Measurements from ENCODE around the gene RAB5B. TPM values are rescaled to one million over a fixed set of nuclear protein-coding genes. Genes with fewer than 3 reads are reported as not detected.

RAB5B gene
- total and polyA plus RNA-seq, 10 of the 15 experiments (the other 5 are each of a cell fraction or from before 2014, with no cell fraction given): 7.5 to 149 (median 37.8) TPM

GRCh38 chr12:55930771-55931316 is 43.0 kb upstream of the RAB5B start, which contains the start of gene DGKA (continued):
- TF ChIP-seq RAD21 (IDR thresholded peaks at IDR 0.05; ENCODE audit: insufficient read depth, low read depth, low read length) (peak; percentile 39; the same call in 1 of the 2 replicates), CTCF (IDR thresholded peaks at IDR 0.05 in 2 of 3, conservative IDR thresholded peaks at IDR 0.05 in 1 of 3; ENCODE audit: control insufficient read depth in 2 of 3, extremely low read depth in 1 of 3, insufficient read depth in 1 of 3, low read depth in 3 of 3, low read length in 3 of 3) (peak; percentile 60 to 69 (median 61)), MYB (IDR thresholded peaks at IDR 0.05; ENCODE audit: borderline replicate concordance, low read depth, low read length) (no peak), EGR1 (IDR thresholded peaks at IDR 0.05; ENCODE audit: borderline replicate concordance in 1 of 2, low read depth in 2 of 2, low read length in 2 of 2) (no peak), SMC3 (IDR thresholded peaks at IDR 0.05; ENCODE audit: borderline replicate concordance, low read length) (peak; percentile 46; the same call in 1 of the 2 replicates), DPF2 (IDR thresholded peaks at IDR 0.05) (no peak), SIN3A (IDR thresholded peaks at IDR 0.05; ENCODE audit: low read depth, low read length) (no peak), HDAC2 (IDR thresholded peaks at IDR 0.05) (no peak), FOXM1 (IDR thresholded peaks at IDR 0.05; ENCODE audit: low read depth, low read length) (peak; percentile 49; the same call in 1 of the 2 replicates), ASH2L (IDR thresholded peaks at IDR 0.05; ENCODE audit: borderline replicate concordance, low read depth) (no peak), POU2F2 (IDR thresholded peaks at IDR 0.05; ENCODE audit: borderline replicate concordance, low read depth, low read length) (no peak; the same call in 2 of the 3 replicates), RB1 (IDR thresholded peaks at IDR 0.05; ENCODE audit: borderline replicate concordance) (no peak), POLR2A (IDR thresholded peaks at IDR 0.05; ENCODE audit: low read depth, low read length) (peak; percentile 57), BHLHE40 (IDR thresholded peaks at IDR 0.05; ENCODE audit: borderline replicate concordance in 1 of 2, low read depth in 2 of 2, low read length in 1 of 2) (no peak), SMAD5 (IDR thresholded peaks at IDR 0.05; ENCODE audit: low read depth) (peak; percentile 41; the same call in 1 of the 2 replicates), SIX5 (IDR thresholded peaks at IDR 0.05; ENCODE audit: low read depth, low read length, severe bottlenecking) (no peak), SP1 (IDR thresholded peaks at IDR 0.05; ENCODE audit: low read depth, low read length) (no peak), RUNX3 (IDR thresholded peaks at IDR 0.05; ENCODE audit: low read length) (no peak; the same call in 1 of the 2 replicates), CHD2 (IDR thresholded peaks at IDR 0.05; ENCODE audit: borderline replicate concordance, low read depth, low read length) (peak; percentile 22; the same call in 1 of the 2 replicates), CHD1 (IDR thresholded peaks at IDR 0.05; ENCODE audit: low read depth, low read length) (no peak), HCFC1 (IDR thresholded peaks at IDR 0.05; ENCODE audit: low read length) (no peak), TAF1 (IDR thresholded peaks at IDR 0.05; ENCODE audit: borderline replicate concordance, low read depth, low read length) (0 out of 2 replicates have a peak, but pooled peaks have one; percentile 31), EZH2 (IDR thresholded peaks at IDR 0.05; ENCODE audit: borderline replicate concordance, control insufficient read depth, low read depth, low read length) (no peak), GABPA (IDR thresholded peaks at IDR 0.05; ENCODE audit: low read depth) (no peak)
- TF ChIP-seq, protein P1, sequence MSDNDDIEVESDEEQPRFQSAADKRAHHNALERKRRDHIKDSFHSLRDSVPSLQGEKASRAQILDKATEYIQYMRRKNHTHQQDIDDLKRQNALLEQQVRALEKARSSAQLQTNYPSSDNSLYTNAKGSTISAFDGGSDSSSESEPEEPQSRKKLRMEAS (IDR thresholded peaks at IDR 0.05; ENCODE audit: low read depth, low read length): no peak
- TF ChIP-seq, protein P2, sequence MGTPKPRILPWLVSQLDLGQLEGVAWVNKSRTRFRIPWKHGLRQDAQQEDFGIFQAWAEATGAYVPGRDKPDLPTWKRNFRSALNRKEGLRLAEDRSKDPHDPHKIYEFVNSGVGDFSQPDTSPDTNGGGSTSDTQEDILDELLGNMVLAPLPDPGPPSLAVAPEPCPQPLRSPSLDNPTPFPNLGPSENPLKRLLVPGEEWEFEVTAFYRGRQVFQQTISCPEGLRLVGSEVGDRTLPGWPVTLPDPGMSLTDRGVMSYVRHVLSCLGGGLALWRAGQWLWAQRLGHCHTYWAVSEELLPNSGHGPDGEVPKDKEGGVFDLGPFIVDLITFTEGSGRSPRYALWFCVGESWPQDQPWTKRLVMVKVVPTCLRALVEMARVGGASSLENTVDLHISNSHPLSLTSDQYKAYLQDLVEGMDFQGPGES (IDR thresholded peaks at IDR 0.05): no peak
- TF ChIP-seq, protein P3, sequence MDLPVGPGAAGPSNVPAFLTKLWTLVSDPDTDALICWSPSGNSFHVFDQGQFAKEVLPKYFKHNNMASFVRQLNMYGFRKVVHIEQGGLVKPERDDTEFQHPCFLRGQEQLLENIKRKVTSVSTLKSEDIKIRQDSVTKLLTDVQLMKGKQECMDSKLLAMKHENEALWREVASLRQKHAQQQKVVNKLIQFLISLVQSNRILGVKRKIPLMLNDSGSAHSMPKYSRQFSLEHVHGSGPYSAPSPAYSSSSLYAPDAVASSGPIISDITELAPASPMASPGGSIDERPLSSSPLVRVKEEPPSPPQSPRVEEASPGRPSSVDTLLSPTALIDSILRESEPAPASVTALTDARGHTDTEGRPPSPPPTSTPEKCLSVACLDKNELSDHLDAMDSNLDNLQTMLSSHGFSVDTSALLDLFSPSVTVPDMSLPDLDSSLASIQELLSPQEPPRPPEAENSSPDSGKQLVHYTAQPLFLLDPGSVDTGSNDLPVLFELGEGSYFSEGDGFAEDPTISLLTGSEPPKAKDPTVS (IDR thresholded peaks at IDR 0.05; ENCODE audit: low read depth, low read length): no peak
